Neuronal stem cell (in vitro differentiated cells): ENCODE data around the gene ALOX5AP.
A peak's percentile ranks its signal among the peaks of the same experiment; 100 is the strongest.

ENCODE experiments used
- DNase-seq: peaks from one replicate; pipeline ENCODE4 v3.0.0-alpha.2; 2013; ENCODE audit warnings: low spot score
- H2AFZ ChIP-seq: one replicate; pipeline ENCODE4 v1.6.1; 2013; ENCODE audit warnings: mild to moderate bottlenecking, low read length, inconsistent platforms
- H2AK5ac ChIP-seq: 2 replicates; pipeline ENCODE4 v1.6.1; 2013; ENCODE audit warnings: low read depth, mild to moderate bottlenecking, inconsistent platforms, low read length, moderate library complexity, mixed read lengths
- H2BK120ac ChIP-seq: 2 replicates; pipeline ENCODE4 v1.6.1; 2013; ENCODE audit warnings: low read depth, mild to moderate bottlenecking, inconsistent platforms, low read length, moderate library complexity, mixed read lengths
- H2BK12ac ChIP-seq: one replicate; pipeline ENCODE4 v1.6.1; 2013; ENCODE audit warnings: low read length, inconsistent platforms
- H2BK15ac ChIP-seq: 2 replicates; pipeline ENCODE4 v1.6.1; 2013; ENCODE audit warnings: mild to moderate bottlenecking, low read length, inconsistent platforms, mixed read lengths
- H2BK5ac ChIP-seq: one replicate; pipeline ENCODE4 v1.6.1; 2013; ENCODE audit warnings: inconsistent platforms, mild to moderate bottlenecking, low read length, moderate library complexity
- H3K14ac ChIP-seq: one replicate; pipeline ENCODE4 v1.6.1; 2013; ENCODE audit warnings: low read length, inconsistent platforms
- H3K18ac ChIP-seq: 2 replicates; pipeline ENCODE4 v1.6.1; 2013; ENCODE audit warnings: low read length, inconsistent platforms
- H3K23ac ChIP-seq: 2 replicates; pipeline ENCODE4 v1.6.1; 2013; ENCODE audit warnings: low read depth, mild to moderate bottlenecking, mixed read lengths, low read length, inconsistent platforms; ENCODE audit not compliant: poor library complexity
- H3K27ac ChIP-seq: replicated peaks from 3 replicates; pipeline ENCODE4 v1.5.1; 2013; ENCODE audit warnings: low read length, inconsistent platforms
- H3K27me3 ChIP-seq, 3 experiments: 2 replicates each; pipeline ENCODE4 v1.6.1; 2013; ENCODE audit warnings: low read length in 3 of 3, mild to moderate bottlenecking in 2 of 3, inconsistent platforms in 1 of 3, low read depth in 1 of 3, mixed read lengths in 1 of 3, moderate library complexity in 1 of 3; ENCODE audit not compliant: control insufficient read depth in 3 of 3, insufficient read depth in 3 of 3
- H3K36me3 ChIP-seq, 2 donors: replicated peaks in 1 of 2; 2 replicates each; pipeline ENCODE4 v1.6.1; 2013; ENCODE audit warnings: low read length in 2 of 2; ENCODE audit not compliant: control insufficient read depth in 2 of 2, insufficient read depth in 2 of 2
- H3K4ac ChIP-seq: 2 replicates; pipeline ENCODE4 v1.6.1; 2013; ENCODE audit warnings: inconsistent platforms, mild to moderate bottlenecking, low read length, moderate library complexity
- H3K4me1 ChIP-seq, 2 donors: 1 replicate in 1 of 2; 2 replicates in 1 of 2; pipeline ENCODE4 v1.6.1; 2013; ENCODE audit warnings: low read length in 2 of 2, low read depth in 1 of 2; ENCODE audit not compliant: control insufficient read depth in 2 of 2, insufficient read depth in 1 of 2
- H3K4me2 ChIP-seq: one replicate; pipeline ENCODE4 v1.6.1; 2013; ENCODE audit warnings: mild to moderate bottlenecking, low read length, inconsistent platforms; ENCODE audit not compliant: insufficient read depth, poor library complexity, severe bottlenecking
- H3K4me3 ChIP-seq, 2 donors: 2 replicates each; pipeline ENCODE4 v1.5.1; 2013; ENCODE audit warnings: low read length in 2 of 2, mild to moderate bottlenecking in 2 of 2, inconsistent platforms in 1 of 2, moderate library complexity in 1 of 2
- H3K79me1 ChIP-seq: one replicate; pipeline ENCODE4 v1.6.1; 2013; ENCODE audit warnings: low read depth, mild to moderate bottlenecking, inconsistent platforms, low read length, moderate library complexity
- H3K9ac ChIP-seq: one replicate; pipeline ENCODE4 v1.6.1; 2013; ENCODE audit warnings: mild to moderate bottlenecking, low read depth, low read length, inconsistent platforms; ENCODE audit not compliant: poor library complexity
- H3K9me3 ChIP-seq, 2 donors: replicated peaks in 1 of 2; 2 replicates each; pipeline versions ENCODE3 to v1.6.1; 2013; ENCODE audit warnings: low read length in 2 of 2, mild to moderate bottlenecking in 2 of 2, inconsistent platforms in 1 of 2, low read depth in 1 of 2, mixed read lengths in 1 of 2, moderate library complexity in 1 of 2; ENCODE audit not compliant: control insufficient read depth in 2 of 2, insufficient read depth in 1 of 2
- H4K8ac ChIP-seq: one replicate; pipeline ENCODE4 v1.6.1; 2013; ENCODE audit warnings: low read depth, mild to moderate bottlenecking, inconsistent platforms, low read length, moderate library complexity
- H4K91ac ChIP-seq: one replicate; pipeline ENCODE4 v1.6.1; 2013; ENCODE audit warnings: low read length, low read depth, mild to moderate bottlenecking, inconsistent platforms; ENCODE audit not compliant: poor library complexity
- WGBS, 2 donors: extraction: QIAGEN DNeasy Blood & Tissue Kit; methylation state at CpG; one replicate each; pipeline ENCODE4 v1.1.7; 2013; ENCODE audit warnings: missing lambda C conversion rate in 2 of 2, mixed read lengths in 1 of 2; ENCODE audit not compliant: insufficient read length in 2 of 2, insufficient replicate concordance in 1 of 2; ENCODE audit errors: extremely low coverage in 2 of 2; 5-methylcytosine and 5-hydroxymethylcytosine counted together

Gene ALOX5AP

DNA sequence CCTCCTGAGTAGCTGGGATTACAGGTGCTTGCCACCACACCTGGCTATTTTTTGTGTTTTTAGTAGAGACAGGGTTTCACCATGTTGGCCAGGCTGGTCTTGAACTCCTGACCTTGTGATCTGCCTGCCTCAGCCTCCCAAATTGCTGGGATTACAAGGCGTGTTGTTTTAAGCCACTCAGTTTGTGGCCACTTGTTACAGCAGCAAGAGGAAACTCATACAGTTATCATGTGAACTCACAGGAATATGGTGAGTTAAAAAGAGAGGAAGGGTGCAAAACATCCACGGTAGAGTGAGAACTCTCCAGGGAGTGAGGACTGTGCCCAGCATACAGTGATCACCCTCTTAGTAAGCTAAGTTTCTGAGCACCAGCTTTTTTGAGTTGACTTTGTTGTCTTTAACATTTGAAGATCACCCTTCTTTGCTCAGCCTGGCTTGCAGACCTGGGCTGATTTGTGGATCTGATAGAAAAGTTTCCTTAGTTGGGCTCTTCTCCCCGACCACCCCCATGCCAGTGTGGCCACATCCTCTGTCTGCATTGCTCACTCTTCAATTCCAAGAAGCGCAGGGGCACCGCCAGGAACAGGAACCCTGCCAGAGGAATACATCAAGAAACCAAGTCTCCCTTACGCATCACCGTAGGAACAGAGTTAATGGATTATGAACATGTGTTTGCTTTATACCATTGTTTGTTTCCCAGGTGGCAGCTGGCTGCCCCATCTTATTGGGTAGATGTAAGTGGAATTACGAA is 16.0 kb downstream of the ALOX5AP start:
- no peak for DNase-seq
- Histone ChIP-seq H3K18ac (no peak overlapping the region), H3K9me3 (no peaks in the 10 kb centered on the region), H4K8ac (no peak overlapping the region), H3K27ac (no peak overlapping the region), H3K27me3 (no peaks in the 10 kb centered on the region), H4K91ac (no peak overlapping the region), H3K36me3 (no peaks in the 10 kb centered on the region), H3K4me1 (peaks cover 3 to 20% of the 10 kb centered on the region in 2 donors), H3K4ac (no peak overlapping the region), H2BK15ac (no peak overlapping the region), H2BK5ac (no peak overlapping the region), H2AK5ac (no peak overlapping the region), H3K4me2 (no peak overlapping the region), H2AFZ (no peak overlapping the region), H2BK120ac (no peak overlapping the region), H3K9ac (no peak overlapping the region), H2BK12ac (no peak overlapping the region), H3K4me3 (no peak overlapping the region), H3K79me1 (no peaks in the 10 kb centered on the region), H3K14ac (no peak overlapping the region), H3K23ac (no peak overlapping the region)
- no CpG with 5 or more reads among the region's 8 CpGs for WGBS, 2 donors

DNA sequence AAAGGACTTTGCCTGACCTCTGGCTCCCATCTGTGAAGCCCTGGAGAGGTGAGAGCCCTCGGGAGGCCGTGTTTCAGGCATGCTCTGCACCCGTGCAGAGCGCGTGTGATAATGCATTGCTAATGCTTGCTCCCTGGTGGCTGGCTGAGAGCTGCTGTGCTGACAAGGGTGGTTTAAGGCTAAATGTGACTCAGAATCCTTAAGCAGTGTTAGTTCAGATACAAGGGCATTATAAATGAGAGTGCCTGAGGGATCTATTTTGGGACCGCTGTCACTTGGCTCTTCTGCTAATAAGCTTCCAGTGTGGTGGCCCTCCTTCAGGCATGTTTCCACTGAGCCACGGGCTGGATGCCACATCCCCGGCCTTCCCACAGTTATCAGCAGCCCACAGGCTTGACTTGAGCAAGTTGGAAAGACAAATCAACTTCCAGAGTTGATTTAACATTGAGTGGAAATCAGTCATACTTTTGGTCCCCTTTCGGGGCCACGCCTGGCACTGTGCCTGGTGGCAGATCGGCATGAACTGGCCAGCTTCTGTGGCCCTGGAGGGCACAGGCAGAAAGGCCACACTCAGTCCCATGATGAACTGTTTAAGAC is 17.0 kb downstream of the ALOX5AP start:
- H3K4me2 ChIP-seq: no peak overlapping the region
- H2BK12ac ChIP-seq: no peak overlapping the region
- H4K8ac ChIP-seq: no peak overlapping the region
- H2BK5ac ChIP-seq: no peak overlapping the region
- no CpG with 5 or more reads among the region's 11 CpGs for WGBS, 2 donors
- no peak overlapping the region for H4K91ac ChIP-seq
- peaks cover 5 to 15% of the 10 kb centered on the region in 2 donors for H3K4me1 ChIP-seq
- no peaks in the 10 kb centered on the region for H3K9me3 ChIP-seq
- H2AK5ac ChIP-seq: no peak overlapping the region
- no peak overlapping the region for H2BK120ac ChIP-seq
- H2AFZ ChIP-seq: peak overlapping the region; percentile 43
- H3K27ac ChIP-seq: no peak overlapping the region
- no peaks in the 10 kb centered on the region for H3K79me1 ChIP-seq
- H3K27me3 ChIP-seq: no peaks in the 10 kb centered on the region
- H3K4me3 ChIP-seq: no peak overlapping the region
- H3K14ac ChIP-seq: no peak overlapping the region
- H3K23ac ChIP-seq: no peak overlapping the region
- no peak overlapping the region for H2BK15ac ChIP-seq
- no peak overlapping the region for H3K4ac ChIP-seq
- H3K9ac ChIP-seq: no peak overlapping the region
- H3K36me3 ChIP-seq: no peaks in the 10 kb centered on the region
- DNase-seq: no peak
- no peak overlapping the region for H3K18ac ChIP-seq

DNA sequence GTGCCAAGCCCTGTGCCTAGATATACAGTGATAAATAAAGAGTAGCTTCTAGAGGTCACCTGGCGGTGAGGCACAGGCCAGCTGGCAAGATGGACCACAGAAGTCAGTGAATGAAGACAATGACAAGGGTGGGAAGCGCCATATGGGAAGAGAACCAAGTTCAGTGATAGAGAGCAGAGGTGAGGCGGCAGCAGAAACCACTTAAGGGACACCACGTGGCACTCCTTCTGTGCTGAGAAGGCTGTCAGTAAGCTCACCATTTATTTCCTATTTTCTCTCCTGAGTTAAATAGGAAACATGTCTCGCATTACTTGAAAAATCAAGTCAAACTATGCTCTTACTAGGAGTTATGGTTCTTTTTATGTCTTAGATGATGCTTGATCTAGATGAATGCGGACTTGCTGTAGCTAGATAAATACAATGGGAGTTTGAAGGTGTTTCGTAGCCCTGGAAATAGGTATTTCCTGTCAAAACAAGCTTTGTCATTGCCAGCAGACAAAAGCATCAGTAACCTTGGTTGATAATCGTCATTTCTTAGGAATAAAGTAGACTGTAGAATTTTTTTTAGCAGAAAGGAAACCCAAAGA is 17.8 kb downstream of the ALOX5AP start:
- H2BK120ac ChIP-seq: no peak overlapping the region
- H2BK15ac ChIP-seq: no peak overlapping the region
- H3K23ac ChIP-seq: no peak overlapping the region
- H3K18ac ChIP-seq: no peak overlapping the region
- no peak overlapping the region for H3K4me3 ChIP-seq
- no peak overlapping the region for H2BK5ac ChIP-seq
- no peaks in the 10 kb centered on the region for H3K36me3 ChIP-seq
- no peak overlapping the region for H2AFZ ChIP-seq
- H3K4me1 ChIP-seq: peaks cover 5 to 15% of the 10 kb centered on the region in 2 donors
- no peak overlapping the region for H2AK5ac ChIP-seq
- no peak overlapping the region for H4K8ac ChIP-seq
- no peak overlapping the region for H3K4me2 ChIP-seq
- no peak overlapping the region for H3K14ac ChIP-seq
- H4K91ac ChIP-seq: no peak overlapping the region
- no peaks in the 10 kb centered on the region for H3K79me1 ChIP-seq
- H3K9ac ChIP-seq: no peak overlapping the region
- no CpG with 5 or more reads among the region's 8 CpGs for WGBS, 2 donors
- no peaks in the 10 kb centered on the region for H3K27me3 ChIP-seq
- no peak overlapping the region for H3K4ac ChIP-seq
- H3K27ac ChIP-seq: no peak overlapping the region
- no peaks in the 10 kb centered on the region for H3K9me3 ChIP-seq
- no peak for DNase-seq
- no peak overlapping the region for H2BK12ac ChIP-seq

DNA sequence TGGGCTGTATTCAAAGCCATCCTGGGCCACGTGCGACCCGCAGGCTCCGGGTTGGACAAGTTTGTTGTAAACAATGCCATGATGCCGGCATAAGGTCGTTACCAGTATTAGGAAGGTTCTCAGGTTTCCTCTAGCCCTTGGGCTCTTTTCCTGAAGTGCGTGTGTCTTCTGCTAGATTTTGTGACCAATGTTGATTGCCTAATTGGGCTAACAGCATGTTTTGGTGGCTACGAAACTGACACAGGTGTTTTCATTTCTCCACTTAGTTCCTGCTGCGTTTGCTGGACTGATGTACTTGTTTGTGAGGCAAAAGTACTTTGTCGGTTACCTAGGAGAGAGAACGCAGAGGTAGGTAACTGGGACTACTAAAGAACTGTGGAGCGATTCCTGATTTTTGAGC is 20.3 kb downstream of the ALOX5AP start:
- Histone ChIP-seq H2AFZ (no peak overlapping the region), H3K23ac (no peak overlapping the region), H3K4ac (no peak overlapping the region), H3K9me3 (no peaks in the 10 kb centered on the region), H4K8ac (no peak overlapping the region), H3K4me2 (no peak overlapping the region), H3K14ac (no peak overlapping the region), H2BK15ac (no peak overlapping the region), H3K4me3 (no peak overlapping the region), H2AK5ac (no peak overlapping the region), H3K18ac (no peak overlapping the region), H4K91ac (no peak overlapping the region), H3K36me3 (no peaks in the 10 kb centered on the region), H3K27ac (no peak overlapping the region), H3K27me3 (no peaks in the 10 kb centered on the region), H3K79me1 (no peaks in the 10 kb centered on the region), H3K4me1 (peaks cover 5 to 15% of the 10 kb centered on the region in 2 donors), H2BK12ac (no peak overlapping the region), H2BK5ac (no peak overlapping the region), H2BK120ac (no peak overlapping the region), H3K9ac (no peak overlapping the region)
- DNase-seq: no peak
- no CpG with 5 or more reads among the region's 12 CpGs for WGBS, 2 donors
